Measurements from ENCODE around the gene TLR7.

The TLR7 gene

GRCh38 chrX:12866451-12867377 lies at the start of gene TLR7:
TSS of gene TLR7 (plus strand) at chrX:12867072. CDS start at chrX:12867579, 507 bp downstream.
- no peak for DNase-seq

GRCh38 chrX:12817528-12817927 lies 49.3 kb upstream of the TLR7 start:
- no peak for DNase-seq

- no peak for DNase-seq
These were observed 47.6 kb upstream of the TLR7 start for GRCh38 chrX:12819222-12819621.

- DNase-seq: no peak
These were observed 46.1 kb upstream of the TLR7 start for GRCh38 chrX:12820737-12821136.

GRCh38 chrX:12824944-12825343 lies 41.9 kb upstream of the TLR7 start:
- DNase-seq: no peak

GRCh38 chrX:12825801-12826200 lies 41.1 kb upstream of the TLR7 start:
- DNase-seq: no peak

GRCh38 chrX:12843061-12843667 lies 23.7 kb upstream of the TLR7 start:
- DNase-seq: no peak

- DNase-seq: no peak
These were observed 23.1 kb upstream of the TLR7 start for GRCh38 chrX:12843668-12844279.

GRCh38 chrX:12844319-12844718 lies 22.6 kb upstream of the TLR7 start:
- DNase-seq: no peak

GRCh38 chrX:12865359-12865758 lies 1.5 kb upstream of the TLR7 start:
- DNase-seq: no peak

- no peak for DNase-seq
These were observed 813 bp downstream of the TLR7 start for GRCh38 chrX:12867685-12868084.

- no peak for DNase-seq
These were observed 1.9 kb downstream of the TLR7 start for GRCh38 chrX:12868747-12869146.

GRCh38 chrX:12871257-12871656 lies 4.4 kb downstream of the TLR7 start:
- DNase-seq: no peak

GRCh38 chrX:12872741-12873140 lies 5.9 kb downstream of the TLR7 start:
- DNase-seq: no peak

GRCh38 chrX:12874581-12874980 lies 7.7 kb downstream of the TLR7 start:
- DNase-seq: no peak

- DNase-seq: no peak
These were observed 10.5 kb downstream of the TLR7 start for GRCh38 chrX:12877386-12877785.

- no peak for DNase-seq
These were observed 11.7 kb downstream of the TLR7 start for GRCh38 chrX:12878536-12878935.

GRCh38 chrX:12881914-12882313 lies 15.0 kb downstream of the TLR7 start:
- no peak for DNase-seq

- DNase-seq: peak; percentile 11 to 59
These were observed 18.6 kb downstream of the TLR7 start for GRCh38 chrX:12885508-12885907.

GRCh38 chrX:12886545-12886944 lies 19.7 kb downstream of the TLR7 start:
- no peak for DNase-seq

GRCh38 chrX:12887141-12887540 lies 20.3 kb downstream of the TLR7 start:
- DNase-seq: no peak

- DNase-seq: no peak
These were observed 20.9 kb downstream of the TLR7 start for GRCh38 chrX:12887767-12888166.

GRCh38 chrX:12890467-12890866 lies 23.6 kb downstream of the TLR7 start:
- DNase-seq: no peak

GRCh38 chrX:12891171-12891570 lies 24.3 kb downstream of the TLR7 start:
- DNase-seq: no peak
